NCI-H1417 treated with DMSO at 0.1 percent for 48 hours (cell line): ENCODE results near the gene SPIN1.

Experiments
- DNase-seq: peaks from one replicate; lab custom pipeline; 2025; lab: John Stamatoyannopoulos, UW

Gene SPIN1

GRCh38 chr9:88436379-88436778 lies 48.1 kb downstream of the SPIN1 start:
- no peak for DNase-seq

- DNase-seq: no peak
Measured at GRCh38 chr9:88437210-88438146, 49.2 kb downstream of the SPIN1 start.

- DNase-seq: no peak
Measured at GRCh38 chr9:88438811-88439210, 50.6 kb downstream of the SPIN1 start.

- no peak for DNase-seq
Measured at GRCh38 chr9:88441301-88442007, 53.2 kb downstream of the SPIN1 start.

- DNase-seq: no peak
Measured at GRCh38 chr9:88443480-88444113, 55.4 kb downstream of the SPIN1 start.

- DNase-seq: no peak
Measured at GRCh38 chr9:88446728-88447127, 58.5 kb downstream of the SPIN1 start.

GRCh38 chr9:88447431-88447830 lies 59.2 kb downstream of the SPIN1 start:
- DNase-seq: no peak

GRCh38 chr9:88451160-88451559 lies 62.9 kb downstream of the SPIN1 start:
- DNase-seq: no peak

- no peak for DNase-seq
Measured at GRCh38 chr9:88458716-88459465, 70.6 kb downstream of the SPIN1 start.

- no peak for DNase-seq
Measured at GRCh38 chr9:88460587-88461332, 72.5 kb downstream of the SPIN1 start.

GRCh38 chr9:88462191-88462590 lies 73.9 kb downstream of the SPIN1 start:
- DNase-seq: no peak

- DNase-seq: no peak
Measured at GRCh38 chr9:88464851-88465250, 76.6 kb downstream of the SPIN1 start.

- DNase-seq: no peak
Measured at GRCh38 chr9:88468226-88468625, 80.0 kb downstream of the SPIN1 start.

GRCh38 chr9:88476491-88477271 lies 88.4 kb downstream of the SPIN1 start:
- DNase-seq: no peak

GRCh38 chr9:88477300-88477751 lies 89.1 kb downstream of the SPIN1 start:
- DNase-seq: no peak

- DNase-seq: no peak
Measured at GRCh38 chr9:88478246-88478645, 90.0 kb downstream of the SPIN1 start.

GRCh38 chr9:88481933-88482332 lies 93.7 kb downstream of the SPIN1 start:
- no peak for DNase-seq

GRCh38 chr9:88488166-88488565 lies 99.9 kb downstream of the SPIN1 start:
- DNase-seq: no peak

- DNase-seq: no peak
Measured at GRCh38 chr9:88494983-88495721, 106.9 kb downstream of the SPIN1 start.

GRCh38 chr9:88497224-88497623 lies 109.0 kb downstream of the SPIN1 start:
- DNase-seq: no peak
